ENCODE results near the gene OR2AT4.

- no peak for TF ChIP-seq CTCF (conservative IDR thresholded peaks at IDR 0.05)
- no peak for TF ChIP-seq ZFX (IDR thresholded peaks at IDR 0.05)
Observed at GRCh38 chr11:75077316-75077715, 19.4 kb downstream of the OR2AT4 start.

All from C4-2B (cell line).